ENCODE measurements around the gene PCMT1.

PCMT1 gene

DNA sequence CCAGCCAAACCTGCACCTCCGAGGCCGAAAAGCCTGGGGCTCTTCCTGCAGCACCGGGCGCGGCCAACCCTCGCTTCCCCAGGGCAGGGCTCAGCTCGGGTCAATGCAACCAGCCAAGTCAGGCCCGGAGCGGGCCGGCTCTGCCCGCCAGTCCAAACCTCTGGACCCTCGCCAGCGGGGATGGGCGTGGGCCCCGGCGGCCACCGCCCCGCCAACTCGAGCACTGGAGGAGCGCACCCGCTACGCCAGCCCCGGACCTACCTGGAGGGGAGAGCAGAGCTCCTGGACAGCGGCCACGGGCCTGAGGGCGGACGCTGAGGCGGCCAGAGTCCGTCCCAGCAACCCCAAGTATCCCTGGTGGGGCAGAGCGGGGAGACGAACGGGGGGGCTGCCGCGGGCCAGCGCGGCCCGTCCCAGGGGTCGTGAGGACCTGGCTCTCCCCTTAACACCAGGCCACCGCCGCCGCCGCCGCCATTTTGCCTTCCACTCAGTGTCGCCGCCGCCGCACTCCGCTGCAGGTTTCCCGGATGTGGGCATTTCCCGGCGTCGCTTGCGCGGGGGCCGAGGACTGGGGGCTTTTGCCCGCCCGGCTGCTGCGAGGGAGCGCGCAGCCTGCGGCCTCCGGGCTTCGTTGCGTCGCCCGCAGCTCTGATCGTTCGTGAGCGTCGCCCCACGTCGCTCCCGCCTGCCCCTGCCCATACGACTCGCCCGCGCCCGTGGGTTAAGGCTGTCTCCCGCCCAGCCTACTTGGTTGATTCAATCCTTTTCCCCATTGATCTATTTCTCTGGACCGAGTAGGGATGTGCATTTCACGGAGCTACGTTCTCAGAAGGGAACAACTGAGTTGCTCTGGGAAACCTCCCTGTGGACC, 31.7 kb upstream of the PCMT1 start, which contains the start of gene LATS1:
Gene LATS1 (minus strand): TSS at position 514 of the 871 bp plus-strand sequence. CDS start 15,975 bp downstream, outside the sequence.
- peak within 1 kb of the TSS; percentile 74 for H3K4me3 ChIP-seq (ENCODE audit: low read length)
- peak; percentile 85 for DNase-seq (ENCODE audit: low read depth)
- TF ChIP-seq CTCF (IDR thresholded peaks at IDR 0.05; ENCODE audit: insufficient read depth, low read depth, low read length, missing control alignments) = no peak

- no peak for DNase-seq (ENCODE audit: low read depth)
- TF ChIP-seq CTCF (IDR thresholded peaks at IDR 0.05; ENCODE audit: insufficient read depth, low read depth, low read length, missing control alignments) = no peak
- no peak overlapping the region for H3K4me3 ChIP-seq (ENCODE audit: low read length)
Measured at GRCh38 chr6:149719531-149719930, 30.0 kb upstream of the PCMT1 start.

- no peak for TF ChIP-seq CTCF (IDR thresholded peaks at IDR 0.05; ENCODE audit: insufficient read depth, low read depth, low read length, missing control alignments)
- H3K4me3 ChIP-seq (ENCODE audit: low read length) = no peak overlapping the region
- DNase-seq (ENCODE audit: low read depth) = no peak
Measured at GRCh38 chr6:149723262-149723661, 26.3 kb upstream of the PCMT1 start.

DNA sequence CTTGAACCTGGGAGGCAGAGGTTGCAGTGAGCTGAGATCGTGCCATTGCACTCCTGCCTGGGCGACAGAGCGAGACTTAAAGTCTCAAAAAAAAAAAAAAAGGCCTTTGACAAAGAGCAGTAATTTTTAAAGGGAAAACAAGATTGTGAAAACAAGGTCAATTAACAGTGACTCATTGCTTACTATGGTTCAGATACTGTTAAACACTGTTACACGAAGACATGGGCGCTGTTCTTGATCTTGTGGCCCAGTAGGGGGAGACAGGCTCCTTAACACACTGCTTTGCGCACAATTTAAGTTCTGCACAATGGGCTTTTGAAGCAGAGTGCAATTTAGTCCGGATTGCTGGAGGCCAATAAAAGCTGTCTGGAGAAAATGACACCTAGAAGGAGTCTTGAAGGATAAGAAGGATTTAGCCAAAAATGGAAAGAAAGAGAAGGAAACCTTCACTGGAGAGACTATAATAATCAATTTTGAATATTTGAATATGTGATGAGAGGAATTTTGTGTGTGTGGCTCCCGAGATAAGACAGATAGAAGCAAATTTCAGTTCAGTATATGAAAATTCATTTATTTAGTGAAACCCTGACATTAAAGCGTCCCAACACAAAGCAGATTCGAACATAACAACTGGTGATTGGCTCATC, 25.6 kb upstream of the PCMT1 start:
- H3K4me3 ChIP-seq (ENCODE audit: low read length) = no peak overlapping the region
- TF ChIP-seq CTCF (IDR thresholded peaks at IDR 0.05; ENCODE audit: insufficient read depth, low read depth, low read length, missing control alignments) = peak; percentile 89
- peak; percentile 87 for DNase-seq (ENCODE audit: low read depth)

GRCh38 chr6:149725785-149726184, 23.8 kb upstream of the PCMT1 start:
- DNase-seq (ENCODE audit: low read depth) = no peak
- no peak for TF ChIP-seq CTCF (IDR thresholded peaks at IDR 0.05; ENCODE audit: insufficient read depth, low read depth, low read length, missing control alignments)
- H3K4me3 ChIP-seq (ENCODE audit: low read length) = no peak overlapping the region

GRCh38 chr6:149727793-149728498, 21.6 kb upstream of the PCMT1 start:
- DNase-seq (ENCODE audit: low read depth) = no peak
- TF ChIP-seq CTCF (IDR thresholded peaks at IDR 0.05; ENCODE audit: insufficient read depth, low read depth, low read length, missing control alignments) = no peak
- H3K4me3 ChIP-seq (ENCODE audit: low read length) = no peak overlapping the region
